Measurements from ENCODE around the gene TTBK2.

GRCh38 chr15:42728560-42728959, 192.0 kb downstream of the TTBK2 start:
- TF ChIP-seq POLR2A (IDR thresholded peaks at IDR 0.05) (no peak), CTCF (IDR thresholded peaks at IDR 0.05) (no peak)

All from transverse colon (tissue), 3 donors.